HepG2 (cell line): ENCODE data around the gene LAG3. TPM values are rescaled to one million over a fixed set of nuclear protein-coding genes. Genes with fewer than 3 reads are reported as not detected.

ENCODE experiments used
- ESRRA ChIP-seq: sonication (generic); formaldehyde crosslinking; IDR thresholded peaks from 2 replicates; pipeline ENCODE4 v1.5.1; 2020; ENCODE audit warnings: mild to moderate bottlenecking, low read depth, missing genetic modification reagents
- GTF3A ChIP-seq: sonication (generic); formaldehyde crosslinking; conservative IDR thresholded peaks from 2 replicates; pipeline ENCODE4 v1.4.0; 2020; ENCODE audit warnings: mild to moderate bottlenecking, missing genetic modification reagents
- HOXA5 ChIP-seq: sonication (generic); formaldehyde crosslinking; IDR thresholded peaks from 2 replicates; pipeline ENCODE4 v1.4.0; 2020; ENCODE audit warnings: missing genetic modification reagents
- KLF13 ChIP-seq: sonication (generic); formaldehyde crosslinking; IDR thresholded peaks from 2 replicates; pipeline ENCODE4 v1.4.0; 2020; ENCODE audit warnings: mild to moderate bottlenecking, missing genetic modification reagents
- MAFF ChIP-seq: IDR thresholded peaks from 2 replicates; pipeline ENCODE4 v1.6.1; 2011; ENCODE audit warnings: low read depth, low read length, improper control_type of control experiment
- NFKB2 ChIP-seq: sonication (generic); formaldehyde crosslinking; IDR thresholded peaks from 2 replicates; pipeline ENCODE4 v1.4.0; 2020; ENCODE audit warnings: missing genetic modification reagents, borderline replicate concordance
- PTBP1 ChIP-seq: fragments of 200-400 bp; formaldehyde crosslinking; IDR thresholded peaks from 2 replicates; pipeline ENCODE4 v1.6.1; 2018; ENCODE audit warnings: low read length, low read depth; ENCODE audit not compliant: poor library complexity, severe bottlenecking
- ZFP37 ChIP-seq: sonication (generic); formaldehyde crosslinking; IDR thresholded peaks from 2 replicates; pipeline ENCODE4 v1.4.0; 2020; ENCODE audit warnings: missing genetic modification reagents, borderline replicate concordance
- ZIK1 ChIP-seq: sonication (generic); formaldehyde crosslinking; IDR thresholded peaks from 2 replicates; pipeline ENCODE4 v1.5.0; 2020; ENCODE audit warnings: mild to moderate bottlenecking, low read depth, missing genetic modification reagents, borderline replicate concordance
- ZNF326 ChIP-seq: sonication (generic); formaldehyde crosslinking; IDR thresholded peaks from 2 replicates; pipeline ENCODE4 v1.4.0; 2020; ENCODE audit warnings: missing genetic modification reagents, borderline replicate concordance
- ZNF660 ChIP-seq: sonication (generic); formaldehyde crosslinking; IDR thresholded peaks from 2 replicates; pipeline ENCODE4 v1.5.1; 2020; ENCODE audit warnings: mild to moderate bottlenecking, low read depth, missing genetic modification reagents, borderline replicate concordance
- ZNF850 ChIP-seq: sonication (generic); formaldehyde crosslinking; conservative IDR thresholded peaks from 2 replicates; pipeline ENCODE4 v1.9.0; 2021; ENCODE audit warnings: mild to moderate bottlenecking, missing genetic modification reagents
- ZZZ3 ChIP-seq: sonication (generic); formaldehyde crosslinking; IDR thresholded peaks from 2 replicates; pipeline ENCODE4 v1.4.0; 2020; ENCODE audit warnings: missing genetic modification reagents, mild to moderate bottlenecking, borderline replicate concordance
- polyA plus RNA-seq, 8 experiments: library from polyadenylated mRNA; depleted of rRNA in 3 of 8; stranded (reverse) in 7 of 8; unstranded in 1 of 8; fragments of >200 nt; fragmentation: Illumina TruSeq in 4 of 8; extraction: Trizol in 4 of 8; gene quantifications; 2 replicates each; pipeline versions ENCODE4 v1.2.1 to v1.2.3, GENCODE V29; 2011 to 2016; ENCODE audit warnings: low read depth in 4 of 8, missing spikeins in 1 of 8, mixed read lengths in 1 of 8; ENCODE audit not compliant: insufficient read depth in 1 of 8
- total RNA-seq, 5 experiments: library from RNA; depleted of rRNA; stranded (reverse); fragments of >200 nt; fragmentation: Illumina TruSeq; extraction: Trizol; gene quantifications; 2 replicates each; pipeline ENCODE4 v1.2.3, GENCODE V29; 2016; ENCODE audit warnings: low read depth in 1 of 5
- TF ChIP-seq, protein P1 (sequence below): sonication (generic); formaldehyde crosslinking; IDR thresholded peaks from 2 replicates; pipeline ENCODE4 v1.4.0; 2020; ENCODE audit warnings: mild to moderate bottlenecking, missing genetic modification reagents
- TF ChIP-seq, protein P2 (sequence below): sonication (generic); formaldehyde crosslinking; IDR thresholded peaks from 2 replicates; pipeline ENCODE4 v1.4.0; 2020; ENCODE audit warnings: missing genetic modification reagents, borderline replicate concordance
- TF ChIP-seq, protein P3 (sequence below): fragments of 450-650 bp; IDR thresholded peaks from 2 replicates; pipeline ENCODE4 v1.6.1; 2016

LAG3 gene
- total and polyA plus RNA-seq, 2 of the 13 experiments (the other 11 are each of a cell fraction or from before 2014, with no cell fraction given): 0.11 to 0.26 TPM

DNA sequence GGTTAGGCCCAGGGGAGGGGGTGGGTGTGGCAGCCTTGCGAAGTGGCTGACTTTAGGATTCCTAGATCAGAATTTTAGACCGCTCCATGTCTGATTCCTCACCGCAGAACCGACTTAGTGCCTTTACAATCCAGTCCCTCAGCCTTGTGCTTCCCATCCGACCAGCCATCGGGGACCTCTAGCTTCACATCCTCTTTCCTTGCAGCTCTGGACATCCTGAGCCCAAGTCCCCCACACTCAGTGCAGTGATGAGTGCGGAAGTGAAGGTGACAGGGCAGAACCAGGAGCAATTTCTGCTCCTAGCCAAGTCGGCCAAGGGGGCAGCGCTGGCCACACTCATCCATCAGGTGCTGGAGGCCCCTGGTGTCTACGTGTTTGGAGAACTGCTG is 47.9 kb upstream of the LAG3 start (continued):
- TF ChIP-seq, protein P1, sequence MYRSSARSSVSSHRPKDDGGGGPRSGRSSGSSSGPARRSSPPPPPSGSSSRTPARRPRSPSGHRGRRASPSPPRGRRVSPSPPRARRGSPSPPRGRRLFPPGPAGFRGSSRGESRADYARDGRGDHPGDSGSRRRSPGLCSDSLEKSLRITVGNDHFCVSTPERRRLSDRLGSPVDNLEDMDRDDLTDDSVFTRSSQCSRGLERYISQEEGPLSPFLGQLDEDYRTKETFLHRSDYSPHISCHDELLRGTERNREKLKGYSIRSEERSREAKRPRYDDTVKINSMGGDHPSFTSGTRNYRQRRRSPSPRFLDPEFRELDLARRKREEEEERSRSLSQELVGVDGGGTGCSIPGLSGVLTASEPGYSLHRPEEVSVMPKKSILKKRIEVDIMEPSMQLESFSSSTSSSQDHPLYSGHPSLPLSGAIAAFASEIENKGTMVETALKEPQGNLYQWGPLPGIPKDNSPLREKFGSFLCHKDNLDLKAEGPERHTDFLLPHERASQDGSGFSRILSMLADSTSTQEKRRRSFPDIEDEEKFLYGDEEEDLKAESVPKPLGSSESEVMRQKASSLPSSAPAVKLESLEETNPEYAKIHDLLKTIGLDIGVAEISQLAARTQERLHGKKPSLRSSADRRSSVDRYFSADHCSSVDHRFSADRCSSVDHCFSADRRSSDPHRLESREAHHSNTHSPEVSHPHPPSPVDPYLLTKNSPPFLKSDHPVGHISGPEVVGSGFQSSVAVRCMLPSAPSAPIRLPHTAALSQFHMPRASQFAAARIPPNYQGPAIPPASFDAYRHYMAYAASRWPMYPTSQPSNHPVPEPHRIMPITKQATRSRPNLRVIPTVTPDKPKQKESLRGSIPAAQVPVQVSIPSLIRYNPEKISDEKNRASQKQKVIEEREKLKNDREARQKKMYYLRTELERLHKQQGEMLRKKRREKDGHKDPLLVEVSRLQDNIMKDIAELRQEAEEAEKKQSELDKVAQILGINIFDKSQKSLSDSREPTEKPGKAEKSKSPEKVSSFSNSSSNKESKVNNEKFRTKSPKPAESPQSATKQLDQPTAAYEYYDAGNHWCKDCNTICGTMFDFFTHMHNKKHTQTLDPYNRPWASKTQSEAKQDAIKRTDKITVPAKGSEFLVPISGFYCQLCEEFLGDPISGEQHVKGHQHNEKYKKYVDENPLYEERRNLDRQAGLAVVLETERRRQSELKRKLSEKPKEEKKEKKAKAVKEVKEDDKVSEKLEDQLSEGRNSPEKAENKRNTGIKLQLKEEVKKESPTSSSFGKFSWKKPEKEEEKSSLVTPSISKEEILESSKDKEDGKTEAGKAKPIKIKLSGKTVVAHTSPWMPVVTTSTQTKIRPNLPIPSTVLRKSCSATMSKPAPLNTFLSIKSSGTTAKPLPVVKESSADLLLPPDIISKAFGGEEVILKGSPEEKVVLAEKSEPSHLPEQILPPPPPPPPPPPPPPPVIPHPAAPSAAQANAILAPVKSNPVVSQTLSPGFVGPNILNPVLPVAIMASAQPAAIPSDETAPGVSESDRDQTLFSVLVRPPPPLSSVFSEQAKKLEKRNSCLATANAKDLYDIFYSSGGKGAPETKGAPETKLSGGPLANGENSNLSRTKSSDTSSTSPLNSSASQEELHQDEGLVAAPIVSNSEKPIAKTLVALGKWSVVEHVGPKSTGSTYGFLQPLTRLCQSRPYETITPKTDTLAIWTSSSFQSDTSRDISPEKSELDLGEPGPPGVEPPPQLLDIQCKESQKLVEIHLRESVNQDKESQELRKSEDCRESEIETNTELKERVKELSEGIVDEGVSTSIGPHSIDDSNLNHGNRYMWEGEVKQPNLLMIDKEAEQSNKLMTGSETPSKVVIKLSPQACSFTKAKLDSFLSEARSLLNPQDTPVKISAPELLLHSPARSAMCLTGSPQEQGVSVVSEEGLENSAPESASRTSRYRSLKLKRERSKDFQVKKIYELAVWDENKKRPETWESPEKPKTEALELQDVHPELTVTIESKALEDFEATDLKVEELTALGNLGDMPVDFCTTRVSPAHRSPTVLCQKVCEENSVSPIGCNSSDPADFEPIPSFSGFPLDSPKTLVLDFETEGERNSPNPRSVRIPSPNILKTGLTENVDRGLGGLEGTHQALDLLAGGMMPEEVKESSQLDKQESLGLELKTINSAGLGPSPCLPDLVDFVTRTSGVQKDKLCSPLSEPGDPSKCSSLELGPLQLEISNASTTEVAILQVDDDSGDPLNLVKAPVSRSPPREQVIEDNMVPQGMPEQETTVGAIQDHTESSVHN (CRISPR knock-in tag): 0 out of 2 replicates have a peak, but pooled peaks have one; percentile 12
- TF ChIP-seq ZIK1 (CRISPR knock-in tag): no peak
- TF ChIP-seq PTBP1: no peak
- TF ChIP-seq MAFF: no peak
- no peak for TF ChIP-seq ZNF660 (CRISPR knock-in tag)
- TF ChIP-seq ESRRA (CRISPR knock-in tag): no peak
- TF ChIP-seq ZNF326 (CRISPR knock-in tag): no peak
- TF ChIP-seq, protein P2, sequence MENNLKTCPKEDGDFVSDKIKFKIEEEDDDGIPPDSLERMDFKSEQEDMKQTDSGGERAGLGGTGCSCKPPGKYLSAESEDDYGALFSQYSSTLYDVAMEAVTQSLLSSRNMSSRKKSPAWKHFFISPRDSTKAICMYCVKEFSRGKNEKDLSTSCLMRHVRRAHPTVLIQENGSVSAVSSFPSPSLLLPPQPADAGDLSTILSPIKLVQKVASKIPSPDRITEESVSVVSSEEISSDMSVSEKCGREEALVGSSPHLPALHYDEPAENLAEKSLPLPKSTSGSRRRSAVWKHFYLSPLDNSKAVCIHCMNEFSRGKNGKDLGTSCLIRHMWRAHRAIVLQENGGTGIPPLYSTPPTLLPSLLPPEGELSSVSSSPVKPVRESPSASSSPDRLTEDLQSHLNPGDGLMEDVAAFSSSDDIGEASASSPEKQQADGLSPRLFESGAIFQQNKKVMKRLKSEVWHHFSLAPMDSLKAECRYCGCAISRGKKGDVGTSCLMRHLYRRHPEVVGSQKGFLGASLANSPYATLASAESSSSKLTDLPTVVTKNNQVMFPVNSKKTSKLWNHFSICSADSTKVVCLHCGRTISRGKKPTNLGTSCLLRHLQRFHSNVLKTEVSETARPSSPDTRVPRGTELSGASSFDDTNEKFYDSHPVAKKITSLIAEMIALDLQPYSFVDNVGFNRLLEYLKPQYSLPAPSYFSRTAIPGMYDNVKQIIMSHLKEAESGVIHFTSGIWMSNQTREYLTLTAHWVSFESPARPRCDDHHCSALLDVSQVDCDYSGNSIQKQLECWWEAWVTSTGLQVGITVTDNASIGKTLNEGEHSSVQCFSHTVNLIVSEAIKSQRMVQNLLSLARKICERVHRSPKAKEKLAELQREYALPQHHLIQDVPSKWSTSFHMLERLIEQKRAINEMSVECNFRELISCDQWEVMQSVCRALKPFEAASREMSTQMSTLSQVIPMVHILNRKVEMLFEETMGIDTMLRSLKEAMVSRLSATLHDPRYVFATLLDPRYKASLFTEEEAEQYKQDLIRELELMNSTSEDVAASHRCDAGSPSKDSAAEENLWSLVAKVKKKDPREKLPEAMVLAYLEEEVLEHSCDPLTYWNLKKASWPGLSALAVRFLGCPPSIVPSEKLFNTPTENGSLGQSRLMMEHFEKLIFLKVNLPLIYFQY (CRISPR knock-in tag): no peak
- no peak for TF ChIP-seq GTF3A (CRISPR knock-in tag)
- no peak; the same call in 1 of the 2 replicates for TF ChIP-seq HOXA5 (CRISPR knock-in tag)
- TF ChIP-seq ZZZ3 (CRISPR knock-in tag): no peak
- TF ChIP-seq ZNF850 (CRISPR knock-in tag): no peak
- TF ChIP-seq KLF13 (CRISPR knock-in tag): no peak
- TF ChIP-seq, protein P3, sequence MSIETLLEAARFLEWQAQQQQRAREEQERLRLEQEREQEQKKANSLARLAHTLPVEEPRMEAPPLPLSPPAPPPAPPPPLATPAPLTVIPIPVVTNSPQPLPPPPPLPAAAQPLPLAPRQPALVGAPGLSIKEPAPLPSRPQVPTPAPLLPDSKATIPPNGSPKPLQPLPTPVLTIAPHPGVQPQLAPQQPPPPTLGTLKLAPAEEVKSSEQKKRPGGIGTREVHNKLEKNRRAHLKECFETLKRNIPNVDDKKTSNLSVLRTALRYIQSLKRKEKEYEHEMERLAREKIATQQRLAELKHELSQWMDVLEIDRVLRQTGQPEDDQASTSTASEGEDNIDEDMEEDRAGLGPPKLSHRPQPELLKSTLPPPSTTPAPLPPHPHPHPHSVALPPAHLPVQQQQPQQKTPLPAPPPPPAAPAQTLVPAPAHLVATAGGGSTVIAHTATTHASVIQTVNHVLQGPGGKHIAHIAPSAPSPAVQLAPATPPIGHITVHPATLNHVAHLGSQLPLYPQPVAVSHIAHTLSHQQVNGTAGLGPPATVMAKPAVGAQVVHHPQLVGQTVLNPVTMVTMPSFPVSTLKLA: no peak
- TF ChIP-seq ZFP37 (CRISPR knock-in tag): no peak
- no peak for TF ChIP-seq NFKB2
